Loucy (cell line): ENCODE data around the gene COL6A2.

ENCODE experiments used
- CTCF ChIP-seq: fragments of 200-600 bp; sonication (generic); conservative IDR thresholded peaks from 2 replicates; pipeline ENCODE4 v1.5.1; 2014; ENCODE audit warnings: mild to moderate bottlenecking, antibody characterized with exemption, low read length
- EZH2phosphoT487 ChIP-seq: fragments of 200-600 bp; IDR thresholded peaks from 2 replicates; pipeline ENCODE4 v1.6.1; 2018; ENCODE audit warnings: antibody characterized with exemption, mild to moderate bottlenecking, moderate library complexity, borderline replicate concordance

GRCh38 chr21:46173573-46173972 is 75.7 kb downstream of the COL6A2 start:
- no peak for TF ChIP-seq CTCF
- TF ChIP-seq EZH2phosphoT487: no peak
